Measurements from ENCODE around the gene ACBD6. TPM values are rescaled to one million over a fixed set of nuclear protein-coding genes. Genes with fewer than 3 reads are reported as not detected.

ACBD6 gene
- total RNA-seq, 1 donor from 2014 or later, result 43.4 TPM

DNA sequence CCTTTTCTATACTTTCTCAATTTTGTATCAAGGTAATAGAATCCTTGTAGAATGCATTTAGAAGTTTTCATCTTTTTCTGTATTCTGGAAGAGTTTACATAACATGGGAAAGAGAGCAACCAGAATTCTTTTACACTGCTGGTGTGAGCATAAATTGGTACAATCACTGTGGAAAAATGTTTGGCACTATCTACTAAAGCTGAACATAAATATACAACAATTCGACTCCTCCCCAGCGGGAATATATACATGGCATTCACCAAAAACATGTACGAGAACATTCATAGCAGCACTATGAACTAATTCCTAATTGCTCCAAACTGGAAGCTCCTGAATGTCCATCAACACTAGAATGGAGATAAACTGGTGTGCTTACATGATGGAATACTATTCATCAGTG, 1.8 kb upstream of the ACBD6 start:
- H3K4me3 ChIP-seq (ENCODE audit: insufficient read depth, low read depth, low read length), result no peak overlapping the region
- no peaks in the 10 kb centered on the region for H3K9me3 ChIP-seq (ENCODE audit: insufficient read depth, low read depth, low read length)
- H3K27ac ChIP-seq (ENCODE audit: low read depth, low read length), result no peak overlapping the region
- no peak overlapping the region for H2AFZ ChIP-seq (ENCODE audit: low read depth, low read length)
- FAIRE-seq, result no peak
- H3K4me1 ChIP-seq (ENCODE audit: insufficient read depth, low read length), result no peaks in the 10 kb centered on the region
- Mint-ChIP-seq H3K4me3 (ENCODE audit: unreplicated experiment) (no peak overlapping the region), H3K36me3 (ENCODE audit: low read depth, unreplicated experiment) (peaks cover 4% of the 10 kb centered on the region), H3K27ac (ENCODE audit: unreplicated experiment) (no peak overlapping the region), H3K4me1 (ENCODE audit: low read depth, unreplicated experiment) (peaks cover 10% of the 10 kb centered on the region), H3K9me3 (ENCODE audit: unreplicated experiment) (peaks cover 1% of the 10 kb centered on the region), H3K27me3 (ENCODE audit: low read depth, unreplicated experiment) (no peaks in the 10 kb centered on the region)
- H3K36me3 ChIP-seq (ENCODE audit: insufficient read depth, low read length), result no peaks in the 10 kb centered on the region
- no peak overlapping the region for H3K9ac ChIP-seq (ENCODE audit: low read length)
- no peaks in the 10 kb centered on the region for H3K27me3 ChIP-seq (ENCODE audit: insufficient read depth, low read length)
- TF ChIP-seq CTCF (IDR thresholded peaks at IDR 0.05; ENCODE audit: insufficient read depth, low read depth, low read length), result no peak
- no peak for TF ChIP-seq EZH2 (IDR thresholded peaks at IDR 0.05; ENCODE audit: insufficient read depth, low read length)
- H4K20me1 ChIP-seq (ENCODE audit: insufficient read depth, low read length), result no peaks in the 10 kb centered on the region
- DNase-seq (ENCODE audit: low read depth), result no peak
- peaks cover 30% of the 10 kb centered on the region for H3K79me2 ChIP-seq (ENCODE audit: insufficient read depth, low read length)
- H3K4me2 ChIP-seq (ENCODE audit: low read length), result no peak overlapping the region

GRCh38 chr1:180503280-180503862, 994 bp upstream of the ACBD6 start:
- Mint-ChIP-seq H3K27me3 (ENCODE audit: low read depth, unreplicated experiment) (no peaks in the 10 kb centered on the region), H3K36me3 (ENCODE audit: low read depth, unreplicated experiment) (peaks cover 4% of the 10 kb centered on the region), H3K4me1 (ENCODE audit: low read depth, unreplicated experiment) (peaks cover 10% of the 10 kb centered on the region), H3K4me3 (ENCODE audit: unreplicated experiment) (peak overlapping the region; percentile 99), H3K9me3 (ENCODE audit: unreplicated experiment) (no peaks in the 10 kb centered on the region), H3K27ac (ENCODE audit: unreplicated experiment) (peak overlapping the region; percentile 78)
- Histone ChIP-seq H3K4me3 (ENCODE audit: insufficient read depth, low read depth, low read length) (peak overlapping the region; percentile 78), H3K36me3 (ENCODE audit: insufficient read depth, low read length) (no peaks in the 10 kb centered on the region), H3K27ac (ENCODE audit: low read depth, low read length) (peak overlapping the region; percentile 92), H3K9ac (ENCODE audit: low read length) (peak overlapping the region; percentile 93), H3K27me3 (ENCODE audit: insufficient read depth, low read length) (no peaks in the 10 kb centered on the region), H2AFZ (ENCODE audit: low read depth, low read length) (peak overlapping the region; percentile 97), H3K4me2 (ENCODE audit: low read length) (peak overlapping the region; percentile 96), H3K4me1 (ENCODE audit: insufficient read depth, low read length) (no peaks in the 10 kb centered on the region), H3K9me3 (ENCODE audit: insufficient read depth, low read depth, low read length) (no peaks in the 10 kb centered on the region), H4K20me1 (ENCODE audit: insufficient read depth, low read length) (no peaks in the 10 kb centered on the region), H3K79me2 (ENCODE audit: insufficient read depth, low read length) (peaks cover 38% of the 10 kb centered on the region)
- no peak for FAIRE-seq
- TF ChIP-seq CTCF (IDR thresholded peaks at IDR 0.05; ENCODE audit: insufficient read depth, low read depth, low read length) (no peak), EZH2 (IDR thresholded peaks at IDR 0.05; ENCODE audit: insufficient read depth, low read length) (no peak)
- no peak for DNase-seq (ENCODE audit: low read depth)

DNA sequence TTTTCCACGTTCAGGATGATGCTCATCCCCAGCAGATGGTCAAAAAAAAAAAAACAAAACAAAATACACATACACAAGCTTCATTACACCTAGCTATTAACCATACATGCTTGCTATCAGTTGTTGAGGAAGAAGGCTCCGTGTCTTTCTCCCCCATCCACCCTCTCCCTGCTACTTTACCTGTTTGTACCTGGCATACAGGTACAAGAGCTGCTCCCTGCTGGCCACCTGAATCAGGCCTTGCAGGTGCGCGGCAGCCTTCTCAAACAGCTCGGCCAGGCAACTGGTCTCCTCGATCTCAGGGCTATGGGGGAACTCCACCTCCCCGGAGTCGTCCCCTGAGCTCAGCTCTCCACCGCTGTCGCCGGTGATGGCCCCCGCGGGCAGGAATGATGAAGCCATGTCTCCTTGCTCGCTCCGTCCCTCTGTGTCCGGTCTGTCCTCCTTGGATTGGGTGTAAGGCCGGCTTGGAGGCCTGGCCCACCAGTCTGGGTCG, 464 bp downstream of the ACBD6 start:
- Histone ChIP-seq H3K4me2 (ENCODE audit: low read length) (peak overlapping the region; percentile 96), H2AFZ (ENCODE audit: low read depth, low read length) (peak overlapping the region; percentile 97), H3K36me3 (ENCODE audit: insufficient read depth, low read length) (peaks cover 2% of the 10 kb centered on the region), H3K4me3 (ENCODE audit: insufficient read depth, low read depth, low read length) (peak overlapping the region; percentile 78), H3K4me1 (ENCODE audit: insufficient read depth, low read length) (no peaks in the 10 kb centered on the region), H4K20me1 (ENCODE audit: insufficient read depth, low read length) (no peaks in the 10 kb centered on the region), H3K27me3 (ENCODE audit: insufficient read depth, low read length) (no peaks in the 10 kb centered on the region), H3K9me3 (ENCODE audit: insufficient read depth, low read depth, low read length) (no peaks in the 10 kb centered on the region), H3K79me2 (ENCODE audit: insufficient read depth, low read length) (peaks cover 44% of the 10 kb centered on the region), H3K9ac (ENCODE audit: low read length) (peak overlapping the region; percentile 93), H3K27ac (ENCODE audit: low read depth, low read length) (peak overlapping the region; percentile 92)
- no peaks in the 10 kb centered on the region for H3K9me3 Mint-ChIP-seq (ENCODE audit: unreplicated experiment)
- no peak for DNase-seq (ENCODE audit: low read depth)
- peak overlapping the region; percentile 99 for H3K4me3 Mint-ChIP-seq (ENCODE audit: unreplicated experiment)
- peaks cover 10% of the 10 kb centered on the region for H3K4me1 Mint-ChIP-seq (ENCODE audit: low read depth, unreplicated experiment)
- no peak for FAIRE-seq
- H3K36me3 Mint-ChIP-seq (ENCODE audit: low read depth, unreplicated experiment), result peaks cover 4% of the 10 kb centered on the region
- TF ChIP-seq CTCF (IDR thresholded peaks at IDR 0.05; ENCODE audit: insufficient read depth, low read depth, low read length), result no peak
- no peak for TF ChIP-seq EZH2 (IDR thresholded peaks at IDR 0.05; ENCODE audit: insufficient read depth, low read length)
- H3K27me3 Mint-ChIP-seq (ENCODE audit: low read depth, unreplicated experiment), result no peaks in the 10 kb centered on the region
- peak overlapping the region; percentile 83 for H3K27ac Mint-ChIP-seq (ENCODE audit: unreplicated experiment)

Measured in astrocyte (in vitro differentiated cells and primary cell).